OCI-LY1 (cell line): ENCODE results near the gene AKAP1.

Experiments
- H2AFZ ChIP-seq: fragments of 200-600 bp; sonication (generic), shearing (Covaris generic); 2 replicates; pipeline ENCODE4 v1.6.0; 2014; ENCODE audit warnings: antibody characterized with exemption, mild to moderate bottlenecking, low read length
- H3F3A ChIP-seq: fragments of 200-600 bp; sonication (generic), shearing (Covaris generic); 2 replicates; pipeline ENCODE4 v1.6.0; 2014; ENCODE audit warnings: mild to moderate bottlenecking, antibody characterized with exemption, low read length, moderate library complexity; ENCODE audit not compliant: insufficient read depth
- H3K27ac ChIP-seq: fragments of 200-600 bp; sonication (generic); 2 replicates; pipeline ENCODE4 v1.5.1; 2014; ENCODE audit warnings: low read length, mixed run types, mild to moderate bottlenecking, low read depth; ENCODE audit not compliant: poor library complexity, severe bottlenecking
- H3K27me3 ChIP-seq: fragments of 200-600 bp; sonication (generic); 2 replicates; pipeline ENCODE4 v1.6.0; 2014; ENCODE audit warnings: antibody characterized with exemption, mild to moderate bottlenecking, low read length, moderate library complexity; ENCODE audit not compliant: insufficient read depth
- H3K36me3 ChIP-seq: fragments of 200-600 bp; sonication (generic); 2 replicates; pipeline ENCODE4 v1.6.1; 2014; ENCODE audit warnings: mild to moderate bottlenecking, antibody characterized with exemption, low read length, moderate library complexity, mixed read lengths; ENCODE audit not compliant: insufficient read depth
- H3K4me1 ChIP-seq: fragments of 200-600 bp; sonication (generic); 2 replicates; pipeline ENCODE4 v1.5.1; 2014; ENCODE audit warnings: mild to moderate bottlenecking, low read length, moderate library complexity; ENCODE audit not compliant: insufficient read depth, severe bottlenecking
- H3K4me2 ChIP-seq: fragments of 200-600 bp; sonication (generic), shearing (Covaris generic); 2 replicates; pipeline ENCODE4 v1.6.1; 2014; ENCODE audit warnings: low read length
- H3K4me3 ChIP-seq: fragments of 200-600 bp; sonication (generic); 2 replicates; pipeline ENCODE4 v1.5.1; 2014; ENCODE audit warnings: low read length, low read depth, mild to moderate bottlenecking, mixed read lengths; ENCODE audit not compliant: poor library complexity, severe bottlenecking
- H3K79me2 ChIP-seq: fragments of 200-600 bp; shearing (Covaris generic); 2 replicates; pipeline ENCODE4 v1.6.1; 2016; ENCODE audit warnings: mixed run types, low read length, mixed read lengths; ENCODE audit not compliant: insufficient read depth
- H3K9ac ChIP-seq: fragments of 200-600 bp; sonication (generic), shearing (Covaris generic); 2 replicates; pipeline ENCODE4 v1.6.1; 2014; ENCODE audit warnings: mild to moderate bottlenecking, low read length, mixed read lengths
- H3K9me2 ChIP-seq: fragments of 200-600 bp; sonication (generic), shearing (Covaris generic); 2 replicates; pipeline ENCODE4 v1.6.1; 2014; ENCODE audit warnings: low read depth, mild to moderate bottlenecking, low read length, mixed read lengths
- H3K9me3 ChIP-seq: fragments of 200-600 bp; shearing (Covaris generic); 2 replicates; pipeline ENCODE4 v1.6.1; 2014; ENCODE audit warnings: low read length, mixed read lengths
- H4K20me1 ChIP-seq: fragments of 200-600 bp; sonication (generic), shearing (Covaris generic); 2 replicates; pipeline ENCODE4 v1.6.0; 2016; ENCODE audit warnings: mild to moderate bottlenecking, low read length; ENCODE audit not compliant: insufficient read depth
- EZH2 ChIP-seq: fragments of 200-600 bp; sonication (generic), shearing (Covaris generic); IDR thresholded peaks from 2 replicates; pipeline ENCODE4 v1.8.0; 2017; ENCODE audit warnings: borderline replicate concordance, mixed run types, mild to moderate bottlenecking, antibody characterized with exemption, low read length, moderate library complexity, mixed read lengths
- TF ChIP-seq, protein P1 (sequence below): fragments of 200-600 bp; sonication (generic), shearing (Covaris generic); IDR thresholded peaks from 2 replicates; pipeline ENCODE4 v1.5.1; 2017; ENCODE audit warnings: mild to moderate bottlenecking, antibody characterized with exemption, low read length, moderate library complexity, mixed read lengths

AKAP1 gene

DNA sequence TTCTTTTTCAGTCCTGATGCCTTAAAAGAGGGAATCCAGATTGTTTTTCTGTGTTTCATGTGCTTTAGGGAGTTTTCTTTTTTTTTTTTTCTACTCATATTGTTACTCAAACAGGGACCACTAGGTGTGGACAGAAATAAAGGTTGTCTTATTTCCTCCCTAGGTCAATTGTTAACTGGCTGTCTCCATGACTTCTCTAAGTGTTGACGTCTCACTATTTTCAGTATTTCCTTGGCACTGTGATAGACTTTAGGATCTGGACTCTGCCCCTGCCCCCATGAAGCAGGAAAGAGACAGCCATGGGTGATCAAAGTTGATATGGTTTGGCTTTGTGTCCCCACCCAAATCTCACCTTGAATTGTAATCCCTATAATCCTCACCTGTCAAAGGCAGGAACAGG, 73.7 kb downstream of the AKAP1 start:
- H3K9me3 ChIP-seq, result 0 out of 2 replicates have a peak, but pooled peaks cover 4% of the 10 kb centered on the region
- no peak overlapping the region for H3K9ac ChIP-seq
- no peak overlapping the region for H3K4me3 ChIP-seq
- no peaks in the 10 kb centered on the region for H3F3A ChIP-seq
- no peak overlapping the region for H3K4me2 ChIP-seq
- no peaks in the 10 kb centered on the region for H3K4me1 ChIP-seq
- no peak overlapping the region for H3K27ac ChIP-seq
- TF ChIP-seq, protein P1, sequence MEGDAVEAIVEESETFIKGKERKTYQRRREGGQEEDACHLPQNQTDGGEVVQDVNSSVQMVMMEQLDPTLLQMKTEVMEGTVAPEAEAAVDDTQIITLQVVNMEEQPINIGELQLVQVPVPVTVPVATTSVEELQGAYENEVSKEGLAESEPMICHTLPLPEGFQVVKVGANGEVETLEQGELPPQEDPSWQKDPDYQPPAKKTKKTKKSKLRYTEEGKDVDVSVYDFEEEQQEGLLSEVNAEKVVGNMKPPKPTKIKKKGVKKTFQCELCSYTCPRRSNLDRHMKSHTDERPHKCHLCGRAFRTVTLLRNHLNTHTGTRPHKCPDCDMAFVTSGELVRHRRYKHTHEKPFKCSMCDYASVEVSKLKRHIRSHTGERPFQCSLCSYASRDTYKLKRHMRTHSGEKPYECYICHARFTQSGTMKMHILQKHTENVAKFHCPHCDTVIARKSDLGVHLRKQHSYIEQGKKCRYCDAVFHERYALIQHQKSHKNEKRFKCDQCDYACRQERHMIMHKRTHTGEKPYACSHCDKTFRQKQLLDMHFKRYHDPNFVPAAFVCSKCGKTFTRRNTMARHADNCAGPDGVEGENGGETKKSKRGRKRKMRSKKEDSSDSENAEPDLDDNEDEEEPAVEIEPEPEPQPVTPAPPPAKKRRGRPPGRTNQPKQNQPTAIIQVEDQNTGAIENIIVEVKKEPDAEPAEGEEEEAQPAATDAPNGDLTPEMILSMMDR, result no peak
- TF ChIP-seq EZH2, result no peak
- H3K36me3 ChIP-seq, result no peaks in the 10 kb centered on the region
- H3K9me2 ChIP-seq, result no peaks in the 10 kb centered on the region
- H2AFZ ChIP-seq, result no peak overlapping the region
- H3K27me3 ChIP-seq, result peaks cover 5% of the 10 kb centered on the region; the same call in 1 of the 2 replicates
- H4K20me1 ChIP-seq, result no peaks in the 10 kb centered on the region
- no peaks in the 10 kb centered on the region for H3K79me2 ChIP-seq

DNA sequence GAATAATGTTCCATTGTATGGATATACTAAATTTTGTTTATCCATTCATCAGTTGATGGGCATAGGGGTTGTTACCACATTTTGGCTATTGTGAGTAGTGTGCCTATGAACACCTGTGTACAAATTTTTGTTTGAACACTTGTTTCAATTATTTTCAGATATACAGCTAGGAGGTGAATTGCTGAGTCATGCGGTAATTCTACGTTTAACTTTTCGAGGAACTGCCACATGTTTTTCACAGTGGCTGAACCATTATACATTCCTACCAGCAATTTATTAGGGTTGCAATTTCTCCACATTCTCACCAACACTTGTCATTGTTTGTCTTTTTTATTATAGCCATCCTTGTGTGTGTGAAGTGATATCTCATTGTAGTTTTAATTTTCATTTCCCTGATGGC, 75.6 kb downstream of the AKAP1 start:
- H3K9ac ChIP-seq, result no peak overlapping the region
- no peak for TF ChIP-seq EZH2
- TF ChIP-seq, protein P1, result no peak
- no peaks in the 10 kb centered on the region for H3K79me2 ChIP-seq
- no peaks in the 10 kb centered on the region for H4K20me1 ChIP-seq
- H3K4me2 ChIP-seq, result no peak overlapping the region
- 0 out of 2 replicates have a peak, but pooled peaks cover 4% of the 10 kb centered on the region for H3K9me3 ChIP-seq
- no peaks in the 10 kb centered on the region for H3F3A ChIP-seq
- no peaks in the 10 kb centered on the region for H3K4me1 ChIP-seq
- no peaks in the 10 kb centered on the region for H3K36me3 ChIP-seq
- H2AFZ ChIP-seq, result no peak overlapping the region
- H3K27ac ChIP-seq, result no peak overlapping the region
- peaks cover 5% of the 10 kb centered on the region; the same call in 1 of the 2 replicates for H3K27me3 ChIP-seq
- H3K4me3 ChIP-seq, result no peak overlapping the region
- H3K9me2 ChIP-seq, result no peaks in the 10 kb centered on the region

DNA sequence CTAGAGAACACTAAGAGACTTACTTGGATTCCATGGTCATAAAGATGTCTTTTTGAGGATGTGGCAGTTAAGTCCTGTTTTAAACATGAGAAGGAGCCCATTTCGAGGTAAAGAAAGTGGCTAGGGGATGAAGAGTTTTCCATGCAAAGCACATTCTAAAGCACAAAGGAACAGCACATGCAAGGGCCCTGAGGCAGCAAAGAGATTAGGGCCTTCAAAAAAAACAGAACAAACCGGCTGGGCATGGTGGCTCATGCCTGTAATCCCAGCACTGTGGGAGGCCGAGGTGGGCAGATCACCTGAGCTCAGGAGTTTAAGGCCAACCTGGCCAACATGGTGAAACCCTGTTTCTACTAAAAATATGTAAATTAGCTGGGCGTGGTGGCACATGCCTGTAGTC, 79.8 kb downstream of the AKAP1 start:
- no peaks in the 10 kb centered on the region for H3K79me2 ChIP-seq

More for the DNA sequence above, 79.8 kb downstream of the AKAP1 start:
- TF ChIP-seq EZH2, result no peak
- TF ChIP-seq, protein P1, result no peak
- Histone ChIP-seq H3K4me3 (no peak overlapping the region), H3K27me3 (peaks cover 18% of the 10 kb centered on the region; the same call in 1 of the 2 replicates), H3K27ac (no peak overlapping the region), H2AFZ (no peak overlapping the region), H3F3A (no peaks in the 10 kb centered on the region), H3K36me3 (no peaks in the 10 kb centered on the region), H3K9me2 (no peaks in the 10 kb centered on the region), H3K4me1 (no peaks in the 10 kb centered on the region), H3K9ac (no peak overlapping the region), H3K9me3 (peaks cover 6% of the 10 kb centered on the region; the same call in 1 of the 2 replicates), H4K20me1 (no peaks in the 10 kb centered on the region), H3K4me2 (no peak overlapping the region)
